Ectodermal cell (in vitro differentiated cells): ENCODE results near the gene ARHGAP25.

Source experiments
- H3K27ac ChIP-seq: 2 replicates; pipeline ENCODE4 v1.7.0; 2013; ENCODE audit warnings: mild to moderate bottlenecking, low read depth, low read length; ENCODE audit not compliant: insufficient read depth, poor library complexity, severe bottlenecking
- H3K27me3 ChIP-seq: 2 replicates; pipeline ENCODE4 v1.7.0; 2013; ENCODE audit warnings: mild to moderate bottlenecking, low read length; ENCODE audit not compliant: insufficient read depth, control insufficient read depth, poor library complexity, severe bottlenecking
- H3K36me3 ChIP-seq: one replicate; pipeline ENCODE4 v1.7.0; 2013; ENCODE audit warnings: low read length; ENCODE audit not compliant: control insufficient read depth, insufficient read depth
- H3K4me1 ChIP-seq: one replicate; pipeline ENCODE4 v1.7.0; 2013; ENCODE audit warnings: low read length; ENCODE audit not compliant: control insufficient read depth, insufficient read depth
- H3K4me3 ChIP-seq: 2 replicates; pipeline ENCODE4 v1.7.0; 2013; ENCODE audit warnings: low read depth, low read length, control low read depth; ENCODE audit not compliant: insufficient read depth
- H3K9me3 ChIP-seq: 2 replicates; pipeline ENCODE4 v1.7.0; 2013; ENCODE audit warnings: mild to moderate bottlenecking, low read length, moderate library complexity; ENCODE audit not compliant: control insufficient read depth
- WGBS, 2 experiments: methylation state at CpG; one replicate each; pipeline ENCODE4 v1.1.7; 2013; ENCODE audit warnings: missing lambda C conversion rate in 2 of 2; 5-methylcytosine and 5-hydroxymethylcytosine counted together

The ARHGAP25 gene

DNA sequence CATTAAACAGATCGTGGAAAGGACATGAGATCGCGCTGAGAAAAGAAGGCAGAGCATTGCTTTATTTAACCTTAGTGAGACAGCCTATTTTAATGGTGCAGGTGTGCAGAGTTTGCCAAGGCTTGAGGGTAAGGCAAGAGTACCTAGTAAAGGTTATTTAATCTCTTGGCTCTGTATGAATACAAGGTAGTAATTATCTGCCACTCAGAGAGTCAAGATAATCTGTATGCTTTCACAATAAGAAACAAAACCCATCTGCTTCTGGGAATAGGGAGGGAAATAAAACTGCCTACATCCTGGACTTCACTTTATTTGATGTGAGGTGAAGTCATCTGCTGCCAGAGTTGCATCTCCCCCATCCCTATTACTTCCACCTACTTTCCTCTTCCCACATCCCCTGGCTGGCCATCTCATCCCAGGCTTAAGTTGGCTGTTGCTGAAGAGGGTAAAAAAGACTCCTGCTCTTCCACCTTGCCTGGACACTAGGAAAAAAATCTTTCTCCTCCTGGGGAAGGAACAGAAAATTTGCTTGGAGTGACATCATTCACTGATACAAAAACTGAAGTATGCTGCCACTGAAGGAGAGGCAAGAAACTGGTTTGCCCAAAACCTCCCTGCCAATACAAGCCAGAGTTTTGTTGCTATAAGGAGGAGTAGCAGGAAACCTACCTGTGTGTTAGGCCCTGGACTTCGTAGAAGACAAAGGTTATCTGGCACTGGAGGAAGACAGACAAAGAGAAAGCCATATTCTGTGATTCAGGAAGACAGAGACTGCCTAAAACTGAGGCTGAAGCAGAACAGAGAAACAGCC, 35.8 kb upstream of the ARHGAP25 start:
- 95% methylated on average over 4 of the region's 4 CpGs for WGBS, 2 experiments
- H3K27ac ChIP-seq: no peak overlapping the region
- H3K4me3 ChIP-seq: no peak overlapping the region

DNA sequence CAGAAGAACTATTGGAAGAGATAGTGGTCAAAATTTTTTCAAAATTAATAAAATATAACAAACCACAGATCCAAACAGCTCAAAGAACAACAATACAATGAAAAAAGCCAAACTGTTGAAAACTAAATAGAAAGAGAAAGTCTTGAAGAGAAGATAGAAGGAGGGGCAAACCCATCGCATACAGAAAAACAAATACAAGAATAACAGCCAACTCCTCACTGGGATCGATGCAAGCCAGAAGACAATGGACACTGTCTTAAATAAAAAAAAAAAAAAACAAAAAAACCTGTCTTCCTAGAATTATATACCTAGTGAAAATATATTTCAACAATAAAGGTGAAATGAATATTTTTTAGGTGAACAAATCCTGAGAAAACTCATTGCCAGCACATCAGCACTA, 34.1 kb upstream of the ARHGAP25 start:
- Histone ChIP-seq H3K9me3 (no peaks in the 10 kb centered on the region), H3K4me3 (no peak overlapping the region), H3K27me3 (no peaks in the 10 kb centered on the region), H3K4me1 (no peaks in the 10 kb centered on the region), H3K27ac (no peak overlapping the region), H3K36me3 (no peaks in the 10 kb centered on the region)
- WGBS, 2 experiments: 93% methylated on average over 2 of the region's 2 CpGs; no CpG with 5 or more reads in 1 of the 2 experiments

More for the DNA sequence above, 35.8 kb upstream of the ARHGAP25 start:
- Histone ChIP-seq H3K27me3 (no peaks in the 10 kb centered on the region), H3K9me3 (no peaks in the 10 kb centered on the region), H3K4me1 (no peaks in the 10 kb centered on the region), H3K36me3 (no peaks in the 10 kb centered on the region)

GRCh38 chr2:68706637-68707036, 28.0 kb upstream of the ARHGAP25 start:
- no peaks in the 10 kb centered on the region for H3K27me3 ChIP-seq
- H3K27ac ChIP-seq: no peak overlapping the region
- no peaks in the 10 kb centered on the region for H3K9me3 ChIP-seq
- H3K4me1 ChIP-seq: no peaks in the 10 kb centered on the region
- no peaks in the 10 kb centered on the region for H3K36me3 ChIP-seq
- no peak overlapping the region for H3K4me3 ChIP-seq
- WGBS, 2 experiments: 94 to 97% methylated on average over 3 of the region's 3 CpGs

- H3K36me3 ChIP-seq: no peaks in the 10 kb centered on the region
- no peaks in the 10 kb centered on the region for H3K9me3 ChIP-seq
- no peak overlapping the region for H3K4me3 ChIP-seq
- H3K4me1 ChIP-seq: no peaks in the 10 kb centered on the region
- H3K27me3 ChIP-seq: no peaks in the 10 kb centered on the region
- WGBS, 2 experiments: 90 to 95% methylated on average over 3 of the region's 3 CpGs
- H3K27ac ChIP-seq: no peak overlapping the region
Measured at GRCh38 chr2:68708629-68709028, 26.0 kb upstream of the ARHGAP25 start.

DNA sequence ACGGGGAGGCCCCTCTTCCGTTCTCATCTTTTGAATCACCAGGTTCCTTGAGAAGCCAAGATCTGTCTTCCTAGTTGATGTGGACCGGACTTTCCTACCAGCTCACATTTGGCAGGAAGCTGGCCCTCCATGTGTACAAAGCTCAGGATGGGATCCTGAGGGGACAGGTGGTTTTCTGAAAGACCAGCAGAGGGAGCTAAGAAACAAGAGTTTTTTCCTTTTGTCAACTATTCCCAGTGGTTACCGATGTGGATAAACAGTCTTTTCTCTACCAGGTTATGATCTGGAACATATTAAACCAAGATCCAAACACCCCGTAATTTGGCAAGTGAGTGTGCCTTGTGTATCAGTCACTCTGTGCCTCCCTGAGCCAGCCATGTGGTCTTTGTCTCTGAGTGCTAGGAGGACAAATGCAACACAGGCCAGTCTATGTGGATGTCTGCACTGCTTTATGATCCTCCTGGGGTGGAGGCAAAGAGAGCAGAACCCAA, 25.1 kb upstream of the ARHGAP25 start:
- no peaks in the 10 kb centered on the region for H3K36me3 ChIP-seq
- H3K27me3 ChIP-seq: no peaks in the 10 kb centered on the region
- H3K27ac ChIP-seq: no peak overlapping the region
- WGBS, 2 experiments: 45 to 52% methylated on average over 5 of the region's 5 CpGs
- no peaks in the 10 kb centered on the region for H3K9me3 ChIP-seq
- H3K4me3 ChIP-seq: no peak overlapping the region
- H3K4me1 ChIP-seq: no peaks in the 10 kb centered on the region

GRCh38 chr2:68710336-68710735, 24.3 kb upstream of the ARHGAP25 start:
- Histone ChIP-seq H3K27me3 (no peaks in the 10 kb centered on the region), H3K27ac (no peak overlapping the region), H3K4me3 (no peak overlapping the region), H3K36me3 (no peaks in the 10 kb centered on the region), H3K4me1 (no peaks in the 10 kb centered on the region), H3K9me3 (no peaks in the 10 kb centered on the region)
- 89 to 92% methylated on average over 1 of the region's 1 CpG for WGBS, 2 experiments

GRCh38 chr2:68710756-68711155, 23.9 kb upstream of the ARHGAP25 start:
- no peaks in the 10 kb centered on the region for H3K4me1 ChIP-seq
- no peak overlapping the region for H3K4me3 ChIP-seq
- no peak overlapping the region for H3K27ac ChIP-seq
- H3K9me3 ChIP-seq: no peaks in the 10 kb centered on the region
- WGBS, 2 experiments: 92 to 95% methylated on average over 1 of the region's 1 CpG
- no peaks in the 10 kb centered on the region for H3K36me3 ChIP-seq
- H3K27me3 ChIP-seq: no peaks in the 10 kb centered on the region

- no peaks in the 10 kb centered on the region for H3K36me3 ChIP-seq
- no peak overlapping the region for H3K27ac ChIP-seq
- no peaks in the 10 kb centered on the region for H3K4me1 ChIP-seq
- no peak overlapping the region for H3K4me3 ChIP-seq
- WGBS, 2 experiments: 94 to 95% methylated on average over 2 of the region's 3 CpGs
- H3K9me3 ChIP-seq: no peaks in the 10 kb centered on the region
- H3K27me3 ChIP-seq: no peaks in the 10 kb centered on the region
Measured at GRCh38 chr2:68714866-68715265, 19.7 kb upstream of the ARHGAP25 start.

DNA sequence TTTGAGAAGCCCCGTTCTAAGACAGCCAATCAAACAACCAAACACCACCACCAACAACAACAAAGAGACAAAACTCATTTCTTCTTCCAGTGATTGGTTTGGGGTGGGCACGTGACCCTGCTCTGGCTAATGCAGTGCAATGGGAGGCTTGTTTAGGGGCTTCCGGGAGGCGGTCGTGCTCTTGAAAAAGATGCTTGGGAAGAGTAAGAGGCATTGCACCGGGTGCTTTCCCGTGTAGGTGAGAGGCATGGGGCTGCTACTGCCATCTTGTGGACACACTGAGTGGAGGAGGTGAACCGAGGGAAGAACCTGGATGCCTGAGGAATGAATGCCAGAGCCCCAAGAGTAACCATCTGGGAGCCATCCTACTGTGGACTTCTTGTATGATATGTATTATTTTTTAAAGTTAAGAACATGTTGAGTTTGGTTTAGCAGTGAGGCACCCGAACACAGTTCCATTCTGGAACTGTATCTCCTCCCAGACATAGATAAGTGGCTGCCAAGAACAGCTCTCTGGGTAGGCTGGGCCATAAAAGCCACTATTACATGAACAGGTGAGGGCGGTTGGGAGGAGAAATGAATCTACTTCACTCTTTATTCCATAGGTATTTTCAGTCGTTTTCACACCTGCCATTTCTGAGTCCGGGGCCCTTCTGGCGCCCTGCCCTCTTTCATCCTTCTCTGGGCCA, 19.1 kb upstream of the ARHGAP25 start:
- Histone ChIP-seq H3K4me1 (no peaks in the 10 kb centered on the region), H3K9me3 (no peaks in the 10 kb centered on the region), H3K36me3 (no peaks in the 10 kb centered on the region), H3K4me3 (no peak overlapping the region), H3K27me3 (no peaks in the 10 kb centered on the region), H3K27ac (no peak overlapping the region)
- 48 to 51% methylated on average over 13 of the region's 13 CpGs for WGBS, 2 experiments

DNA sequence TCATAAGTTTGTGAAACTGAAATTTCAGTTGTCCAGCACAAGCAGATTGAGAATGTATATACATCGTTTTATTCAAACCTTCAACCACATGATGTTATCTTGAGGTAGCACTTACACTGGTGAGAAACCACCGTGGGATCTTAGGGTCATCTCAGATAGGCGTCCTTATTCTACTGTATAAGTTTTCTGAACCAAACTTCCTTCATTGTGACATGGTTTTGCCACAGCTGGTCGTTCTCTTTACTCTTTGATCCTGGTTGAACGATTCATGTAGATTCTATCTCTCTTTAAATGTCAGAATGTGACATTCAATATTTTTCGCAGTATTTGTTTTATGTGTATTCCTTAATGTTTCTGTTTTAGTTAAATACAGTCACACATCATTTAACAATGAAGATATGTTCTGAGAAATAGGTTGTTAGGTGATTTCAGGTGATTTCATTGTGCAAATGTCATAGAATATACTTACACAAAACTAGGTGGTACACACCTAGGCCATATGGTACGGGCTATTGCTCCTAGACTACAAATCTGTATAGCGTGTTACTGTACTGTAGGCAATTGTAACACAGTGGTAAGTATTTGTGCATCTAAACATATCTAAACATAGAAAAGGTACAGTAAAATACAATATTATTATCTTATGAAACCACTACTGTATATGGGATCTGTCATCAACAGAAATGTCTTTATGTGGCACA, 17.9 kb upstream of the ARHGAP25 start:
- H3K27ac ChIP-seq: no peak overlapping the region
- H3K36me3 ChIP-seq: no peaks in the 10 kb centered on the region
- H3K4me1 ChIP-seq: no peaks in the 10 kb centered on the region
- WGBS, 2 experiments: 91 to 94% methylated on average over 5 of the region's 8 CpGs
- no peaks in the 10 kb centered on the region for H3K27me3 ChIP-seq
- H3K9me3 ChIP-seq: no peaks in the 10 kb centered on the region
- no peak overlapping the region for H3K4me3 ChIP-seq
